ENCODE data around the gene PDE12.

DNA sequence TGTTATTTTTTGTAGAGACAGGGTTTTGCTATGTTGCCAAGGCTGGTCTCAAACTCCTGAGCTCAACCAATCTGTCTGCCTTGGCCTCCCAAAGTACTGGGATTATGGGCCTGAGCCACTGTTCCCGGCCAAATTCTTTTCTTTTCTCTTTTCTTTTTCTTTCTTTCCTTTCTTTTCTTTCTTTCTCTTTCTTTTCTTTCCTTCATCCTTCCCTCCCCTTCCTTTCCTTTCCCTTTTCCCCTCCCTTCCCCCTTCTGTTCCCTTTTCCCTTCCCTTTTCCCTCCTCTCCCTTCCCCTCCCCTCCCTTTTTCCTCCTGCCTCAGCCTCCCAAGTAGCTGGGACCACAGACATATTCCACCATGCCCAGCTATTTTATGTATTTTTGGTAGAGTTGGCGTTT is 44.1 kb downstream of the PDE12 start:
- TF ChIP-seq POLR2AphosphoS5 (IDR thresholded peaks at IDR 0.05; ENCODE audit: low read depth, low read length) (no peak), POLR2A (IDR thresholded peaks at IDR 0.05; ENCODE audit: low read depth, low read length) (no peak), TAF1 (IDR thresholded peaks at IDR 0.05; ENCODE audit: borderline replicate concordance, low read depth, low read length) (no peak)
